Stimulated activated naive CD4-positive, alpha-beta T cell (primary cell): ENCODE results near the gene LRRC8D.
"Not testable (repeated sequence)": the region's sequence is repeated elsewhere in the genome, so short reads cannot be mapped to it uniquely, and the experiment has no call there.

Experiments
- DNase-seq, 6 experiments: peaks; one replicate each; lab custom pipeline; 2025; lab: John Stamatoyannopoulos, UW

LRRC8D gene

DNA sequence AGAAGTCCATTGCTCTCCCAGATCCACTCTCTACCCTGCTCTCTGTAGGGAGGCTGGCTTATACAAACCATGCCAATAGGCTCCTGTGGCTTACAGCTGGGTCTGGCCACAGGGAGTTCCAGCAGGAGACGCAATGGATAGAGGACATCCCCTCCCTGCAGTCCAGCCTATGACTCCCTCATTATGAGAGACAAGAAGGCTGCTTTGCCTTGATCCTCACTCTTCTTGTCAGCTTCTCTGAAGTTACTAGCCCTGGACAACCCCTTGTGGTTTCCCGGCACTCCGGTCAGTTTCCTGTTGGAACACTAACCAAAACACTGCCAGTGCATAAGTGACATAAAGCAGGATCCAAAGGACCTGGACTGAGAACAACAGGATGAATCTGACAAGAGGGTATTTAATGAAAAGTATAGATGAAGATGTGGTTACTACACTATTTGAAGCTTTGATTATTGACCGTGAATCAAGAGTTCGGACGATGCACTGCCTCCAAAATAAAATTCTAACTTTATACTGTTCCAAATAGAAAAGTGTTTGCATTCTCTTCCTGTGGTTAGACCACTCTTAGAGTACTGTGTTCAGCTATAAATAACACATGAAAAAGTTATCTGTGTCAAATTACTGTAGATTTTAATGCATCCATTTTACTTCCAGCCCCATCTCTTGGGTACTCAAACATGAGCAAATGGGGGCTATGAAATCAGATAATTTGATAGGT is 141.4 kb downstream of the LRRC8D start:
- DNase-seq = no peak

DNA sequence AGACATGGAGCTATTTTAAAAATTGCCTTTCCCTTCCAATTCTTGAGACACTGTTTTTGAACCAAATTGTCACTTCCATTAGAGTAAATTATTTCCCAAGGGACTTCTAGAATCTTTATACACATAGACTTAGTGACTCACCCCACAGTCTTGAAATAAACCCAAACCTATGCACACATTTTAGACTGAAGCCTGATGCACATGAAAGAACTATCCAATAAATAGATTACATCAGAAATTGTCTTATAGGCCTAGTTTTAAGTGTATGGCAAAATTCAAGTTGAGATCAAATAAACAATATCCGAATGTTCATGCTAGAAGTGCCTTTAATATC is 141.9 kb downstream of the LRRC8D start:
- DNase-seq = no peak

- no peak for DNase-seq
Observed at GRCh38 chr1:89965193-89965768, 144.4 kb downstream of the LRRC8D start.

DNA sequence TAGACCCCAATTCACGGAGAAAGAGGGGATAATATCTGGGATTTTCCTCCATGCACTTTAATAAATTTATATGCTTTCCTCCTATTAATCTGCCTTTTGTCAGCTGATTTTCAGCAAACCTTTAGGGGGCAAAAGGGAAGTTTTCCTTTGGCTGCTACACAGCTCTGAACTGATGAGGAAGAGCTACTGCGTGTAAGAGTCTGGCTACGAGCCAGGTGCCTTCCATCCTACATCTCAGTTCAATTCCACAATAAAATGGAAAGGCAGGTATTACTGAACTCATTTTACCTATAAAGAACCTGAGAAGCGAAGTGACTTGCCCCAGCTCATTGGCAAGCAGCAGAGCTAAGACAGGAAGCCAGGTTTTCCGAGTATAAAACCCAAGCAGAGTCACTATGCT is 145.8 kb downstream of the LRRC8D start:
- DNase-seq = peak in 1 of 6 experiments; percentile 7

GRCh38 chr1:89971600-89971999 is 150.8 kb downstream of the LRRC8D start:
- DNase-seq = no peak

- DNase-seq = no peak
Observed at GRCh38 chr1:89972024-89972423, 151.2 kb downstream of the LRRC8D start.

DNA sequence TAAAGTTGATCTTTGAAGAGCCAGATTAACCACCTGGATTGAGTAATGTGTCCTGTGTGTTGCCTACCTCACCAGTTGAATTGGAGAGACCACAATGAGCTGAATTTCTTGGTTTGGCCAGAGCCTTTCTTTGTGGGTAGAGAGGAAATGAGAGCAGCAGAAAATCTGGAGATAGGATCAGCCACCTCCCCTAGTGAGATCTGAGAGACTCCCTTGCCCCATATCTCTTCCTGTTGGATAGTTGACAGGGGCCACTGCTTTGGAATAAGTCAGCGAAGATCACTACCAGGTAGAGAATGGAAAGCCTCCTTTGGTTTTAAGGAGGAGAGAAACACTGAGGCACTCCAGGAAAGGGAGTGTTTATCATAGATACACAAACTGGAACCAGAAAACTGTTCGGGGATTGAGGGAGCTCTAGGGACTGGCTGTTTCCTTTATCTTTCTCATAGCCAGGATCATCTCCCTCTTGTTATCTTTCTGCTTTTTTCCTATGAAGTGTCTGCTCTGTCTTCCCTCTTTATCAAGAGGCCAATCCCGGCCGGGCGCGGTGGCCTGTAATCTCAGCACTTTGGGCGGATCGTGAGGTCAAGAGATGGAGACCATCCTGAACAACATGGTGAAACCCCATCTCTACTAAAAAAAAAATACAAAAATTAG is 152.8 kb downstream of the LRRC8D start:
- no peak for DNase-seq

- DNase-seq = no peak
Observed at GRCh38 chr1:89974256-89974655, 153.4 kb downstream of the LRRC8D start.

- no peak for DNase-seq
Observed at GRCh38 chr1:89974696-89975470, 154.1 kb downstream of the LRRC8D start.

- DNase-seq = no peak
Observed at GRCh38 chr1:89975540-89976125, 154.8 kb downstream of the LRRC8D start.

DNA sequence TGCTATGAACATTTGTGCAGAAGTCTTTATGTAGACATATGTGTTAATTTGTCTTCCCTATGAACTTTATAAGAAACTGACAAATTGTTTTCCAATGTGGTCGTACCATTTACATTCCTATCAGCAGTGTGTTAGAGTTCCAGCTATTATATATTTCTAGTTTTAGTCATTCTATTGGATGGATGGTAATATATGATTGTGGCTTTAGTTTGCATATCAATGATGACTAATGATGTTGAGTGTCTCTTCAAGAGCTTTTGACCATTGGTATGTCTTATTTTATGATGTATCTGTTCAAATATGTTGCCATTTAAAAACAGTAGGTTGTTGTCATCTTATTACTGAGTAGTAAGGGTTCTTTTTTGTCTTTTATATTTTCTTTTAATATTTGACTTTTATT is 157.9 kb downstream of the LRRC8D start:
- no peak for DNase-seq

- no peak for DNase-seq
Observed at GRCh38 chr1:89980605-89981004, 159.8 kb downstream of the LRRC8D start.

GRCh38 chr1:89982846-89983245 is 162.0 kb downstream of the LRRC8D start:
- DNase-seq = not testable (repeated sequence)

GRCh38 chr1:89984564-89985116 is 163.8 kb downstream of the LRRC8D start:
- DNase-seq = not testable (repeated sequence)

GRCh38 chr1:89986020-89986419 is 165.2 kb downstream of the LRRC8D start:
- DNase-seq = no peak
